Ramos (cell line): Measurements from ENCODE around the gene SRGAP1.

Experiments used
- in situ Hi-C: fragments of 300-500 bp; cut with MboI; formaldehyde crosslinking; loops from one replicate; pipeline ENCODE4 v1.14.3; 2022; ENCODE audit warnings: low sequenced_read_pairs; ENCODE audit not compliant: unreplicated experiment

Gene SRGAP1

DNA sequence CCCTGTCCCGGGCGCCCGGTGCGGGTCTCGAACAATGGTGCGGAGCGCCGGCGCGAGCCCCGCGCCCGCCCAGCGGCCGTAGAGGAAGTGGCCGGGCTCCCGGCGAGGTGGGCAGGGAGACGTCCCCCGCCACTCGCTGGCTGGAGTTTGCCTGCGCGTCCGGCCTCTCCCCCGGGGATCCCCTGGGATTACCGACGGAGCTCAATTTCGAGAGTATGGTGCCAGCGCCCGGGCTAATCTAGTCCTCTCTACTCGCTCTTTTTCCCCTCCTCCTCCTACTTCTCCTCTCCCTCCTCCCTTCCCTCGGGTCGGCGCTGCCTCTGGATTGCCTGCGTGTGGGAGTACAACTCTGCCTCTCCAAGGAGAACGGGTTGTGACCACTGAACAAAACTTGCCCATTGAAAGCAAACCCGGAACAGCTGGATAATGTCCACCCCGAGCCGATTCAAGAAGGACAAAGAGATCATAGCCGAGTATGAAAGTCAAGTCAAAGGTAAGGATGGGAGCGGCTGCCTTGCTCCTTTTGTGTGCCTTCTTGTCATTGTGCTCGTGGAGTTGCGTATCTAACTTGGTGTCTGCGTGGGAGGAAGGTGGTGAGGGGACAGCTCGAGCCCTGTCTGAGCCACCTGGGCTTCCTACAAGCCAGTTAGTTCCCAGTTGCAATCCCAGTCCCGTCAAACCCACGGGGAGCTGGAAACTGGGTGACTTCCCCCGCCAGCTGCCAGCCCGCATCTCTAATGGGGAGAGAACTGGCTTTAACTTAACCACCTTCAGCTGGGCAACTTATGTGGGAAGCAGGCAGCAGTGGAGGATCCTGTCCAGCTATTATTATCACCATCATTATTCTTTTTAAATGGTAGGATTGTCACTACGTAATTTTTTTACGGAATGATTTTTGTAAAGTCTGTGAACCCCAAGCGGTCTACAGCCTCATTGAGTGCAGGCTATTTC, at the start of gene SRGAP1:
TSS of gene SRGAP1 (plus strand) at position 310 of the 951 bp plus-strand sequence. CDS start at position 427, 117 bp downstream.
- in situ Hi-C loops = loop anchor here (10.0 to 25.0 kb wide), 2 partner anchors 410 to 543 kb away; partner anchors contain the start of gene C12orf56

DNA sequence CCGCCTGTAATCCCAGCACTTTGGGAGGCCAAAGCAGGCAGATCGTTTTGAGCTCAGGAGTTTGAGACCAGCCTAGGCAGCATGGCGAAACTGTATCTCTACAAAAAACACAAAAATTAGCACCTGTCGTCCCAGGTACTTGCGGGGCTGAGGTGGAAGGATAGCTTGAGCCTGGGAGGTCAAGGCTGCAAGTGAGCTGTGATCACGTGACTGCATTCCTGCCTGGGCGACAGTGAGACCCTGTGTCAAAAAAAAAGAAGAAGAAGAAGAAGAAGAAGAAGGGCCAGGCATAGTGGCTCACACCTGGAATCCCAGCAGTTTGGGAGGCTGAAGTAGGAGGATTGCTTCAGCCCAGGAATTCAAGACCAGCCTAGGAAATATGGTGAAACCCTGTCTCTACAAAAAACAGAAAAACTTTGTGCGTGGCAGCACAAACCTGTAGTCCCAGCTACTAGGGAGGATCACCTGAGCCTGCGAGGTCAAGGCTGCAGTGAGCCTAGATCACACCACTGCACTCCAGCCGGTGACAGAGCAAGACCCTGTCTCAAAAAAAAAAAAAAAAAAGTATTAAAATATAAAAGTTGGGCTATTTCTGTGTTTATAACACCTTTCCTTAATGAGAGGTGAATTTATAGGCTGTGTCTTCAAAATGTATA, 49.3 kb upstream of the SRGAP1 start:
- in situ Hi-C loops = no loop called here

DNA sequence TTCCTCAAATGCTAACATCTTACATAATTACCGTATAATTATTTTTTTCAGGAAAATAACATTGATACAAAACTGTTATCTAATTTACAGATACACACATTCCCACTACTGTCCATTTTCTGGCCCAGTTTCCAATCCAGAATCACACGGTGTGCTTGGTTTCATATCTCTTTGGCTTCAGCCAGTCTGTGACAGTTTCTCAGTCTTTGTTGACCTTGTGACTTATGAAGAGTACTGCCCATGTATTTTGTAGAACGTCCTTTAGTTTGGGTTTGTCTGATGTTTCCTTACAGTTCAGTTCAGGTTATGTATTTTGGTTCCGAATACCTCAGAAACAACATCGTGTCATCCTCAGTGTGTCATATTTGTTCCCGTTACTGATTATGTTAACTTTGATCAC, 48.6 kb upstream of the SRGAP1 start:
- in situ Hi-C loops = no loop called here

DNA sequence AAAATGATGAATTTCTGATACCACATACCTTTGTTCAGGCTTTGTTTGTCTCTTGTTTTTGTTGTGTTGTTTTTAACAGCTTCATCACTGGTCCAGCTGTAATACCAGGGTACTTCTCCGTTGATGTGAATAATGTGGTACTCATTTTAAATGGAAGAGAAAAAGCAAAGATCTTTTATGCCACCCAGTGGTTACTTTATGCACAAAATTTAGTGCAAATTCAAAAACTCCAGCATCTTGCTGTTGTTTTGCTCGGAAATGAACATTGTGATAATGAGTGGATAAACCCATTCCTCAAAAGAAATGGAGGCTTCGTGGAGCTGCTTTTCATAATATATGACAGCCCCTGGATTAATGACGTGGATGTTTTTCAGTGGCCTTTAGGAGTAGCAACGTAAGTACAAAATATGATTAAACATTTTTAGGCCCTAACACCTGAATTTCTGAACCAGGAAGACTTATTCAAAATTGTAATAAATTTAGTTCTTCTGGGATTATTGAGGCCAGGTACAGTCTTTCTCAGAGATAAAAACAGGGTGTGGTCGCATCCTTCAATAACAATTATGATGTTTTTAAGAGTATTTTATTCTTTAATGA, 42.4 kb upstream of the SRGAP1 start:
- in situ Hi-C loops = loop anchor here (25.0 kb wide), 1 partner anchor 390 kb away; no protein-coding TSS in a partner anchor

DNA sequence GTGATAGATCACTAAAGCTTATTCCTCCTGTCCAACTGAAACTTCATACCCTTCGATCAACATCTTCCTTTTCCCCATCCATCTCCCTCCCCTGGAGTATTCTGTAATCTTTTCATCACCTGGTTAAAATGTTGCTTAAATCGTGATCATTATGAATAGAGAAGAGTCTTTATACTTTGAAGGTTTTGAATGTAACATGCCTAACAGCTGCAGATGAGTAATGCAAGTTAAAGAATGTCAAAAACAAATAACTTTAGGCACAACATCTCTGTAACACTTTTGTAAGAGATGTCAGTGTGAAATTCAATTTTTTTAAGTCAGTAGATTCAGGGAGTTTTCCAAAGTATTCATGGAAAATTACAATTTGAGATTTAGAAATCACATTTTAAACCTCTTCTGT, 39.8 kb upstream of the SRGAP1 start:
- in situ Hi-C loops = loop anchor here (25.0 kb wide), 1 partner anchor 392 kb away; no protein-coding TSS in a partner anchor

DNA sequence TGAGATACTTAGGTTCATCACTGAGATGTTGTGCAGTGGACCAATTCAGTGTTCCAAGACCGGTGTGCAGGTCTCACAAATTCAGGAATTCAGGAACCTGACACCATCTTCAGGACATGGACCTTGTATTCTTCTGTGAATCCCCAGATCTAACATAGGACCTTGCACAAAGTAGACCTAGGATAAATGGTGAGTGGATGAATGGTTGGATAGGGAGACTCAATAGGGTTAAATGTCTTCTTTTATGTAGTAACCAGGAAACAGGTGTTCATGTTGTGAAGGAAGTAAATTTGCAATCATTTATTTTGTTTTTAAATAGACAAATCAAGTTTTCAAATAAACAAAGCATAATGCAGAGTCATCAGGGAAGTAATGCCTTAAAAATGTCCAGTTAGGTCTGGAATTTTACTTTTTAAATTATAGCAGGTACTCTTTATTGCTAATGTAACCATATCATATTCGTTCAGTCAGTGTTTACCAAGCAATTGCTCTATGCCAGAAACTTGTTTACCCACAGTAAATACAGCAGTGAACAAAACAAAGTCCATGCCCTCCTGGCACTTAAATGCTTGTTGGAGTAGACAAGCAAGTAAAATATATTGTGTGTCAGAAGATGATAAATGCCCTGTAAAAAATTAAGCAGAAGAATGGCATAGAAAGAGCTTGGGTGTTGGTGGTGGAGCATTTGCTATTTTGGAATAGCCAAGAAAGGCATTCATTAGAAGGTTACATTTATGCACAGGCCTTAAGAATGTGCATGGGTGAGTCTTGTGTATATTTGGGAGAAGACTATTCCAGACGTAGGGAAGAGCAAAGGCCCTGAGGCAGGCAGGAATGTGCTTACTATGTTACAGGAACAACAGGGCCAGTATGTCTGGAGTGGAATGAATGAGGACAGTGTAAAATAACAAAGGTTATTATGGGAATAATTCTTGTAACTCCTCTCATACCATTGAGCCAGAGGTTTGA, 38.5 kb upstream of the SRGAP1 start:
- in situ Hi-C loops = loop anchor here (25.0 kb wide), 1 partner anchor 394 kb away; no protein-coding TSS in a partner anchor

DNA sequence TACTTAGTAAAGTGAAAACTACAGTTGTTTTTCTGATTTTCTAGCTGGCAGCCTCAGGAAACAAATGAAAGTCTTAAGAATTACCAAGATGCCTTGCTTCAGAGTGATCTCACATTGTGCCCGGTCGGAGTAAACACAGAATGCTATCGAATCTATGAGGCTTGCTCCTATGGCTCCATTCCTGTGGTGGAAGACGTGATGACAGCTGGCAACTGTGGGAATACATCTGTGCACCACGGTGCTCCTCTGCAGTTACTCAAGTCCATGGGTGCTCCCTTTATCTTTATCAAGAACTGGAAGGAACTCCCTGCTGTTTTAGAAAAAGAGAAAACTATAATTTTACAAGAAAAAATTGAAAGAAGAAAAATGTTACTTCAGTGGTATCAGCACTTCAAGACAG, 35.9 kb upstream of the SRGAP1 start:
- in situ Hi-C loops = loop anchor here (25.0 kb wide), 1 partner anchor 396 kb away; no protein-coding TSS in a partner anchor

DNA sequence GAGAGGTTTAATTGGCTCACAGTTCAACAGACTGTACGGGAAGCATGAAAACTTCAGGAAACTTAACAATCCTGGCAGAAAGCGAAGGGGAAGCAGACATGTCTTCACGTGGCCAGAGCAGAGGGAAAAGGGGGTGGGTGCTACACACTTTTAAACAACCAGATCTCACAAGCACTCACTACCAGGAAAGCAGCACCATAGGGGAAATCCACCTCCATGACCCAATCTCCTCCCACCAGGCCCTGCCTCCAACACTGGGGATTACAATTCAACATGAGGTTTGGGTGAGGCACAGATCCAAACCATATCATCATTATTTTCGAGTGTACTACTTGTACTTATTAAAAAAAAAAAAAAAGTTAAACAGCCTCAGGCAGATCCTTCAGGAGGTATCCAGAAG, 34.9 kb upstream of the SRGAP1 start:
- in situ Hi-C loops = loop anchor here (25.0 kb wide), 1 partner anchor 397 kb away; no protein-coding TSS in a partner anchor

DNA sequence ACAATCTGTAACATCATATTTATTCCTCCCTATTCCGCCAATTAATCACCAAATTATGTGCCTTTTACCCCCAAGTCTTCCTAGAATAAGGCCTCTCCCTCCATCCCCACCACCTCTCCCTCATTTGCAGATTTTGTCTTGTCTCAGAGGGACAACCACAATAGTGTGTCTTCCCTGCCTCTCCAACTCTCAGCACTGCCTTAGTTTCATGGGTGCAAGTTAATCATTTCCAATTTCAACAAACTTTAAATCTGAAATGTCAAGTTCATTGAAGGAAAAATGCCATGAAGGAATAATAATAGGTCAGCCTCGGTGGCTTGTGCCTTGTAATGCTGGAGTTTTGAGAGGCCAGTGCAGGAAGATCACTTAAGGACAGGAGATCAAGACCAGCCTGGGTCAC, 33.2 kb upstream of the SRGAP1 start:
- in situ Hi-C loops = loop anchor here (25.0 kb wide), 1 partner anchor 399 kb away; no protein-coding TSS in a partner anchor

DNA sequence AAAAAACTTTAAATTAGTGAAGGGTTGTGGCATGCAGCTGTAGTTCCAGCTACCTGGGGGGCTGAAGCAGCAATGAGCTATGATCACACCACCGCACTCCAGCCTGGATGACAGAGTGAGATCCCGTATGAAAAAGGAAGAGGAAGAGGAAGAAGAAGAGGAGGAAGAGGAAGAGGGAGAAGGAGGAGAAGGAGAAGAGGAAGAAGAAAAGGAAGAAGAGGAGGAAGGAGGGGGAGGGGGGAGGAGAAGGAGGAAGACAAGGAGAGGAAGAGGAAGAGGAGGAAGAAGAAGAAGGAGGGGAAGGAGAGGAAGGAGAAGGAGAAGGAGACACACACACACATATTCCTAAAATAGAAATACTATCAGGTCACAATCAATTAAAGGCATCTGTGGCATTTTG, 32.7 kb upstream of the SRGAP1 start:
- in situ Hi-C loops = loop anchor here (25.0 kb wide), 1 partner anchor 399 kb away; no protein-coding TSS in a partner anchor

DNA sequence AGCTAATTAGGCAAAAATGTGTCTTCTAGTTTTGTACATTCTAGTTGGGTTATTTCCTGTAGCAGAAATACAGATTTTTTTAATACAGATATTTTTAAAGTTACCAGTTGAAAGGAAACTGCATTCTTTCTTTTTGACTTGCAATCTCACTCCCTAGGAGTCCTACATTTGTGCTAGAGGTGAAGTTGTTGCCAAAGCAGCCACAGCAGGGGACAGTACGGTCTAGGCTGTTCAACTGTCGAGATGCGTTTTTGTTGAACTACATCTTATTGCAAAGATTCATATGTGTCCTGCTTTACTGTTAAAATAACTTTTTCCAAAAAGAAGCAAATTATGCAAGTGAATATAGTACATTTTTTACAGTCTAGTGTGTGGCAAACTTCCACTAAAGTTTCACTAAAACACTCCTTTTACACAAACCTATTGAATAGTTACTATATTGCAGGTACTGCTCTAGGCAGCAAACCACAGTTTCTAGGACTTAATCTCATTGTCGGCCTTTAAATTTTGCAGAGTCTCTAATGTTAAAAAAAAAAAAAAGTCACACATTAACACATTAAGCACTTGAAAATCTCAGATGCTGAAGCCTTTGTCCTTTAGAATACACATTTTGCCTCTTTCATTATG, 30.2 kb upstream of the SRGAP1 start:
- in situ Hi-C loops = loop anchor here (25.0 kb wide), 1 partner anchor 402 kb away; no protein-coding TSS in a partner anchor

DNA sequence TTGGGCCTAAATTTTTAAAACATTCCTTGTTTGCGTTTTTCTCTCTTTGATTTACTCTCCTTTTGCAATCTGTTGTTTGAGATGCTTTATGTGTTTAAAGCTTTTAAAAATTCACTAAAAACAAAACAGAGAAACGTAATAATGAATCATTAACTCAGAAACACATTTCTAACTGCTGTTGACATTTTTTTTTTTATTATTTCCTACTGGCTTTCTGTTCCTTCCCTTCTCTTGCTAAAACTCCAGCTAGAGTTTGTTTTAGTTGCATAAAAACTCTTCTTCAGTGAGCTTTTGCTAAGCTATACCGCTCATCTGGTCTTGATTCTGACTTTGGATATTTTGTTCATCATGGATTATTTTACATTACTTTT, 29.0 kb upstream of the SRGAP1 start:
- in situ Hi-C loops = loop anchor here (25.0 kb wide), 1 partner anchor 403 kb away; no protein-coding TSS in a partner anchor

DNA sequence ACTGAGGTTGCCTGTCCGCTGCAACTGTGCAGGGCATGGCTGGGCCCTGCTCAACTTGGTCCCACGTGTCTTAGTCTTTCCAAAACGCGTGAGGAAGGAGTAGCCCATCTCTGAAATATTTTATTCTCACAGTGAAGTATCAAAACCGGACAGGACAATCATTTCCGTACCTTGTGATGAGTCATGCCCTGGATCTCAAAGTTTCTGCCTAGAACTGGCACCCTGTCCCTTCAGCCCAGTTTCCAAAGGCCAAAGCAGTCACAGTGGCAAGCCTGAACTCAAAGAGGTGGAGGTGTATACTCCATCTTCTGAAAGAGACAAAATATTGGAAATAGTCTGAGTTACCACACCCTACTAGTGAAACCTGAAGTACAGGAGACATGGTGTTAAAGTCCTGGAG, 28.5 kb upstream of the SRGAP1 start:
- in situ Hi-C loops = loop anchor here (25.0 kb wide), 1 partner anchor 404 kb away; no protein-coding TSS in a partner anchor

DNA sequence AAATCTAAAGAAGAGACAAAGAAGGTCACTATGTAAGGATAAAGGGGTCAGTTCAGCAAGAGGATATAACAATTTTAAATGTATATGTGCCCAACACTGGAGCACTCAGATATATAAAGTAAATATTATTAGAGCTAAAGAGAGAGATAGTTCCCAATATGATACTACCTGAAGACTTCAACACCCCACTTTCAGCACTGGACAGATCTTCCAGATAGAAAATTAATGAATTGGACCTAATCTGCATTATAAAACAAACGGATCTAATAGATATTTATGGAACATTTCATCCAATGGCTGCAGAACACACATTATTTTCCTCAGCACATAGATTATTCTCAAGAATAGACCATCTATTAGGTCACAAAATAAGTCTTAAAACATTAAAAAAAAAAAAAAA, 24.1 kb upstream of the SRGAP1 start:
- in situ Hi-C loops = loop anchor here (25.0 kb wide), 1 partner anchor 408 kb away; no protein-coding TSS in a partner anchor

DNA sequence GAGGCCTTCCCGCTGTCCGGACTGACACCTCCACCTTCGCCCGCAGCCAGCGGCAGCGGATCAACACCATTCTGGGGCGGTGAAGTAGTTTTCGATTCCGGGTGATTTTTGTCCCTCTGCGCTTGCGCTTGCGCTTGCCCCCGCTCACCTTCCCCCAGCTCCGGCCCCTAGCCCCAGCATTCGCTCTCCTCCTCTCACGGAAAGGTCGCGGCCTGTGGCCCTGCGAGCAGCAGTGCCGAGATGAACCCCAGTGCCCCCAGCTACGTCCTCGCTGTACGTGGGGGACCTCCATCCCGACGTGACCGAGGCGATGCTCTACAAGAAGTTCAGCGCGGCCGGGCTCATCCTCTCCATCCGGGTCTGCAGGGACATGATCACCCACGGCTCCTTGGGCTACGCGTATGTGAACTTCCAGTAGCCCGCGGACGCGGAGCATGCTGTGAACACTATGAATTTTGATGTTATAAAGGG, 22.7 kb upstream of the SRGAP1 start:
- in situ Hi-C loops = loop anchor here (25.0 kb wide), 1 partner anchor 410 kb away; no protein-coding TSS in a partner anchor

DNA sequence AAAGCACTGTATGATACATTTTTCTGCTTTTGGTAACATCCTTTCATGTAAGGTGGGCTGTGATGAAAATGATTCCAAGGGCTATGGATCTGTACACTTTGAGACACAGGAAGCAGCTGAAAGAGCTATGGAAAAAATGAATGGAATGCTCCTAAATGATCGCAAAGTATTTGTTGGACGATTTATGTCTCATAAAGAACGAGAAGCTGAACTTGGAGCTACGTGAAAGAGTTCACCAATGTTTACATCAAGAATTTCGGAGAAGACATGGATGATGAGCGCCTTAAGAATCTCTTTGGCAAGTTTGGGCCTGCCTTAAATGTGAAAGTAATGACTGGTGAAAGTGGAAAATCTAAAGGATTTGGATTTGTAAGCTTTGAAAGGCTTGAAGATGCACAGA, 22.1 kb upstream of the SRGAP1 start:
- in situ Hi-C loops = loop anchor here (25.0 kb wide), 1 partner anchor 410 kb away; no protein-coding TSS in a partner anchor

DNA sequence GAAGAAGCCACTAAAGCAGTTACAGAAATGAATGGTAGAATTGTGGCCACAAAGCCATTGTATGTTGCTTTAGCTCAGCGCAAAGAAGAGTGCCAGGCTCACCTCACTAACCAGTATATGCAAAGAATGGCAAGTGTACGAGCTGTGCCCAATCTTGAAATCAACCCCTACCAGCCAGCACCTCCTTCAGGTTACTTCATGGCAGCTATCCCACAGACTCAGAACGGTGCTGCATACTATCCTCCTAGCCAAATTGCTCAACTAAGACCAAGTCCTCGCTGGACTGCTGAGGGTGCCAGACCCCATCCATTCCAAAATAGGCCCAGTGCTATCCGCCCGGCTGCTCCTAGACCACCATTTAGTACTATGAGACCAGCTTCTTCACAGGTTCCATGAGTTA, 21.5 kb upstream of the SRGAP1 start:
- in situ Hi-C loops = loop anchor here (25.0 kb wide), 1 partner anchor 411 kb away; no protein-coding TSS in a partner anchor

DNA sequence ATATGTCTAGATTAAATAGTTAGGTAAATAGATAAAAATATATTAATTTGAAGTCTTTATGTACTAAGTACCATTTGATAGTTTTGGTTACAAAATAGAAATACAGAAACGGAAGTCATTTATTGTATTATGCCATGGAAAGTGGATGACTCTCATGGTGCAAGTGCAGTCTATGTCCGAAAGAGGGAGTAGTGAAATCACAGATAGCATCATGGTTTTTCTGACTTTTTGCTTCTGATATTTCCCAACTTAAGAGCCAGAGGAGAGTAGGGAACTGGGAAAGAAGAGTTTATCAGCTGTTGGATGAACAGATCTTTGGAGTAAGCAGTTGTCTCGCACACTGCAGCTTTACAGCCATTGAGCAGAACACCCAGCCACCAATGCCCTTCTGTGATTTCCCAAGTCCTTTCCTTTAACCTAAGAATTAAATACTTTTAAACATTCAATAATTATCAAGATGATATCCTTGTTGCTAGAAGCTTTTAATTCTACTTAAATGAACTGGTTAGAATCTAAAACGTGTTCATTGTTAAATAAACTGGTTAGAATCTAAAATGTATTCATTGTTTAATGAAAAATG, 18.4 kb upstream of the SRGAP1 start:
- in situ Hi-C loops = loop anchor here (25.0 kb wide), 1 partner anchor 561 kb away; the partner anchor contains the start of gene C12orf56
